Measurements from ENCODE around the gene FDX1.

DNA sequence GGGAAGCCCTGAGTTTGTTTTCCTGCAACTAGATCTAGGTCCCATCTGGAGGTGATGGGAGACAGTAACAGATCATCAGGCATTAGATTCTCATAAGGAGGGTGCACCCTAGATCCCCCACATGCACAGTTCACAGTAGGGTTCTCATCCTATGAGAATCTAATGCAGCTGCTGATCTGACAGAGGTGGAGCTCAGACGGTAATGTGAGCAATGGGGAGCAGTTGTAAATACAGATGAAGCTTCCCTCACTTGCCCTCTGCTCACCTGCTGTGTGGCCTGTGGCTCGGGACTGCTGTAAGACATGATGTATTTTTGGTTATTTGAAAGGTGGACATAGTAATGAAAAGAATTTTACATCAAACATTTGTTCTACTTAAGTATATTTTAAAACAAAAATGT is 20.5 kb downstream of the FDX1 start:
- TF ChIP-seq BCL11A (IDR thresholded peaks at IDR 0.05; ENCODE audit: low read depth in 2 of 2, low read length in 2 of 2) (no peak), CEBPB (IDR thresholded peaks at IDR 0.05; ENCODE audit: low read depth, low read length) (no peak), PHF8 (conservative IDR thresholded peaks at IDR 0.05; ENCODE audit: low read depth, low read length) (no peak), SUZ12 (IDR thresholded peaks at IDR 0.05; ENCODE audit: low read length) (no peak), SP2 (IDR thresholded peaks at IDR 0.05; ENCODE audit: low read length) (no peak), CBX8 (IDR thresholded peaks at IDR 0.05; ENCODE audit: borderline replicate concordance, low read depth, low read length) (no peak)
- TF ChIP-seq, protein P1, sequence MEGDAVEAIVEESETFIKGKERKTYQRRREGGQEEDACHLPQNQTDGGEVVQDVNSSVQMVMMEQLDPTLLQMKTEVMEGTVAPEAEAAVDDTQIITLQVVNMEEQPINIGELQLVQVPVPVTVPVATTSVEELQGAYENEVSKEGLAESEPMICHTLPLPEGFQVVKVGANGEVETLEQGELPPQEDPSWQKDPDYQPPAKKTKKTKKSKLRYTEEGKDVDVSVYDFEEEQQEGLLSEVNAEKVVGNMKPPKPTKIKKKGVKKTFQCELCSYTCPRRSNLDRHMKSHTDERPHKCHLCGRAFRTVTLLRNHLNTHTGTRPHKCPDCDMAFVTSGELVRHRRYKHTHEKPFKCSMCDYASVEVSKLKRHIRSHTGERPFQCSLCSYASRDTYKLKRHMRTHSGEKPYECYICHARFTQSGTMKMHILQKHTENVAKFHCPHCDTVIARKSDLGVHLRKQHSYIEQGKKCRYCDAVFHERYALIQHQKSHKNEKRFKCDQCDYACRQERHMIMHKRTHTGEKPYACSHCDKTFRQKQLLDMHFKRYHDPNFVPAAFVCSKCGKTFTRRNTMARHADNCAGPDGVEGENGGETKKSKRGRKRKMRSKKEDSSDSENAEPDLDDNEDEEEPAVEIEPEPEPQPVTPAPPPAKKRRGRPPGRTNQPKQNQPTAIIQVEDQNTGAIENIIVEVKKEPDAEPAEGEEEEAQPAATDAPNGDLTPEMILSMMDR (IDR thresholded peaks at IDR 0.05; ENCODE audit: control extremely low read depth in 1 of 3, insufficient read depth in 1 of 3, low read depth in 1 of 3, low read length in 3 of 3): no peak
